Occipital lobe (tissue), 2 donors: ENCODE measurements around the gene ITSN1. TPM values are rescaled to one million over a fixed set of nuclear protein-coding genes. Genes with fewer than 3 reads are reported as not detected.
"Not testable (repeated sequence)": the region's sequence is repeated elsewhere in the genome, so short reads cannot be mapped to it uniquely, and the experiment has no call there.

Experiments
- DNase-seq: peaks from one replicate; lab custom pipeline; 2025; lab: John Stamatoyannopoulos, UW
- total RNA-seq: library from RNA; depleted of rRNA; stranded (reverse); fragments of >200 nt; gene quantifications from one replicate; pipeline ENCODE4 v1.2.3, GENCODE V29; 2014

The ITSN1 gene
- total RNA-seq, 1 donor from 2014 or later: 77.8 TPM

DNA sequence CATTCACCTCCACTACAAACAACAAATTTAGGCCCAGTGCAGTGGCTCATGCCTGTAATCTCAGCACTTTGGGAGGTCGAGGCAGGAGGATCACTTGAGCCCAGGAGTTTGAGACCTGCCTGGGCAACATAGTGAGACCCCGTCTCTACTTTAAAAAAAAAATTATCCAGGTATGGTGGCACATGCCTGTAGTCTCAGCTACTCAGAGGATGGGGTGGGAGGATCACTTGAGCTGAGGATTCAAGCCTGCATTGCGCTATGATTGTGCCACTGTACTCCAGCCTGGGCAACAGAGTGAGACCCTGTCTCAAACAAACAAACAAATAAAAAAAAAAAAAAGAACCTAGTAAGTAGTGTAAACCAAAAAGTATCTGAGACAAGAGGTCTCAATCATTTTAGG, 86.8 kb downstream of the ITSN1 start:
- not testable (repeated sequence) for DNase-seq

DNA sequence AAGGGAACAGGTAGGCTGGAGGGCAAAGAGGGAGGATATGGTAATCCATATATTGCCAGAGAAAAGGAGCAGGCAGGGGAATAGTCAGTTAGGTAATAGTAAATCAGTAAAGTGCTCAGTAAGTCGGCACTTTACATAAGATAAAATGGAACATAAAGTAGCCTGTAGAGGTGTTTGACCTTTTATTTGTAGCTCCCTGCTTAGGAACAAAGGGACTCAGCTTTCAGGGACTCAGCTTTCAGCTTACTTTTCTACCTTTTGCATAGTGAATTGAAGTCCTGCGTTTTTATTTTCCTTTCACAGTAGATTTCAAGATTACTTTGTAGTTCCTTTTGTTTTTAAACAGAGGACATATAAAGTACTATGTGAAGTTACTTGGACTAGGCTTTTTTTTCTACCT, 87.3 kb downstream of the ITSN1 start:
- DNase-seq: no peak

GRCh38 chr21:33731447-33731846, 89.1 kb downstream of the ITSN1 start:
- no peak for DNase-seq

DNA sequence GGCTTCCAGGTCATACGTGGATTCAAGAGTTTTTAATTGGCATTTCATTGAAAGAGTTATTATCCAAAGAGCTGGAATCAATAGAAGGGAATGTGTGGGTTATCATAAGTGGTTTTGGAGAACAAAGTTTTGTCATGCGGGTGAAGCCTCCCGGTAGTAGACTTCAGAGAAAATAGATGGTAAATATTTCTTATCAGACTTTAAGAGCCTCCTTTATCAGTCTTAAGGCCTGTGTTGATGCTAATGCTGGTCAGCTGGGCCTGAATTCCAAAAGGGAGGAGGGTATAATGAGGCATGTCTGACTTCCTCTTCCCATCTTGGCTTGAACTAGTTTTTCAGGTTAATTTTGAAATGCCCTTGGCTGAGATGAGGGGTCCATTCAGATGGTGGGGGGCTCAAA, 89.7 kb downstream of the ITSN1 start:
- DNase-seq: no peak

- no peak for DNase-seq
These were observed 91.3 kb downstream of the ITSN1 start for GRCh38 chr21:33733601-33734000.

DNA sequence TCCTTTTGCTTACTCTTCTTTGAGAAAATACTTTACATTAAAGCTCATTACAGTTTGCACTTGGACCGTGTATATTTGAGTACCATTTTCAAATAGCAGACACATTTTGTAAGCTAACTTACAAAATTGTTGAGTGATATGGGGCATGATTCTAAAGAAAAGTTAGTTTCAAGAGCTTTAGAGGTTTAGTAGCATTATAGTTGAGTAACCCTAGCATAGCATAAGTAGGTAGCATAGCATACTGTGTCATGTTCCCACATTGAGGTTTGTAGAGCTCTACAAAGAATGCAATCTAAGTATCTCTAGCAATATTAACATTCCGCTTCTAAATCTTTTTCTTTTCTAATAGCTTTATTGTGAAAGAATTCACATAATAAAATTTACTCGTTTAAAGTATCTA, 92.0 kb downstream of the ITSN1 start:
- DNase-seq: no peak

GRCh38 chr21:33734818-33735217, 92.5 kb downstream of the ITSN1 start:
- DNase-seq: no peak

DNA sequence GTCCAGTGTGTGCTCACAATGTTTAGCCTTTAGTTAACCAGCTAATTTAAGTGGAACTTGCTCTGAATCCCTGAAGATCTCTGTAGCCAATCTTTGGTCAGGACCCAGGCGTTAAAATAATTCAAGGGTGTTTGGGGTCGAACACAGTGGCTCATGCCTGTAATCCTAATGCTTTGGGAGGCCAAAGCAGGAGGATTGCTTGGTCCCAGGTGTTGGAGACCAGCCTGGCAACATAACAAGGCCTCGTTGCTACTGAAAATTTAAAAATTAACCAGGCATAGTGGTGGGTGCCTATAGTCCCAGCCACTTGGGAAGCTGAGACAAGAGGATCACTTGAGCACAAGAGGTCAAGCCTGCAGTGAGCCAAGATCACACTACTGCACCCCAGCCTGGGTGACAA, 94.3 kb downstream of the ITSN1 start:
- DNase-seq: no peak

- DNase-seq: no peak
These were observed 97.4 kb downstream of the ITSN1 start for GRCh38 chr21:33739701-33740100.

- no peak for DNase-seq
These were observed 105.1 kb downstream of the ITSN1 start for GRCh38 chr21:33747420-33747819.

- DNase-seq: no peak
These were observed 106.6 kb downstream of the ITSN1 start for GRCh38 chr21:33748903-33749302.

GRCh38 chr21:33750017-33750416, 107.7 kb downstream of the ITSN1 start:
- DNase-seq: no peak

GRCh38 chr21:33751120-33751519, 108.8 kb downstream of the ITSN1 start:
- no peak for DNase-seq

DNA sequence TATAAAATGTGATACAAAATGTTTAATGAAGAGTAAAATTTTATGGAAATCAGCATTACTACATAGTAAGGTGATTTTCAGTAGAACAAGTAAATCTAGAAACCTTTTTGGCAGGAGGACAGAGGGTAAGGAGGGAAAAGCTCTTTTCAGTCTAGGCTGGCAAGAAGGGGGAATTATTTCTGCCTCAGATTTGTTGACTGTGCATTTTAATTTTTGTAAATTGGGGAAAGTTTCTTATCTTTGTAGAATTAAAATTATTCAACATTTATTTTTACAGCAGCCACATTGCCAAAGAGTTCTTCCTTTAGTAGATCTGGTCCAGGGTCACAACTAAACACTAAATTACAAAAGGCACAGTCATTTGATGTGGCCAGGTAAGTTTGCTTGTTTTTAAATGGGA, 109.2 kb downstream of the ITSN1 start:
- no peak for DNase-seq

GRCh38 chr21:33752260-33752659, 110.0 kb downstream of the ITSN1 start:
- no peak for DNase-seq

DNA sequence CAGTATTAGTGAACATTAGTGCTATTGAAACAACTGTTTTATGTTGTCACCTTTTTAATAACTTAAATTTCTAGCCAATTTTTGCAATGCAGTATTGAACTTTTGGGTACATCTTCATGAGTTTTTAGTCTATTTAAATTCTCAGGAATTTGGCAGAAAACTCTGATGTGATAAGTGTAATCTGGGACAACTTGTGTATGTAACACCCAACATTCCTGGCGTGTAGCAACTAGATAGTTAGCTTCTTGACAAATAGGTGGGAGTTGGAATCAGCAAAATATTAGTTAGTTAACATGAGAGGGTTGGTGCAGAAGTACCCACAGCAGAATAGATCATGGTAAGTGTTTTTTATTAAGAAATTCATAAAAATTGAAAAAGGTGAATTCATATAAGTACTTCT, 111.6 kb downstream of the ITSN1 start:
- no peak for DNase-seq

DNA sequence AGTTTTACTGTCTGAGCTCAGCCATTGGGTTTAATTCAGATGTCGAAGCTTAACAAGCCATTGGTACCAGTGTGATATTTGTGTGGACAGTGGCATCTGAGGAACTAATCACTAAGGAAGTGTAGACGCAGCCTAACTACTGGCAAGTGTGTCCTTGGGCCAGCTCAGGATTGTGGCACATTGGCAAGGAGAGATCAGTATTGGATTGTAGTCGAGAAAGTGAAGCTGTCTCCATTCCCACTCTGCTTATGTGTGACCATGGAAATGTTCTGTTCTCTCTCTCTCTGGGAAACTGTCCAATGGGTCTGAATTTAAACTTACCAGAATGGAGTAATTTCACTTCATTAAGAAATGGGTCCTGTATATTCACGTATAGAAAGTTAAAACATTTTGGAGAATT, 112.2 kb downstream of the ITSN1 start:
- DNase-seq: no peak

- DNase-seq: no peak
These were observed 113.1 kb downstream of the ITSN1 start for GRCh38 chr21:33755354-33755753.

DNA sequence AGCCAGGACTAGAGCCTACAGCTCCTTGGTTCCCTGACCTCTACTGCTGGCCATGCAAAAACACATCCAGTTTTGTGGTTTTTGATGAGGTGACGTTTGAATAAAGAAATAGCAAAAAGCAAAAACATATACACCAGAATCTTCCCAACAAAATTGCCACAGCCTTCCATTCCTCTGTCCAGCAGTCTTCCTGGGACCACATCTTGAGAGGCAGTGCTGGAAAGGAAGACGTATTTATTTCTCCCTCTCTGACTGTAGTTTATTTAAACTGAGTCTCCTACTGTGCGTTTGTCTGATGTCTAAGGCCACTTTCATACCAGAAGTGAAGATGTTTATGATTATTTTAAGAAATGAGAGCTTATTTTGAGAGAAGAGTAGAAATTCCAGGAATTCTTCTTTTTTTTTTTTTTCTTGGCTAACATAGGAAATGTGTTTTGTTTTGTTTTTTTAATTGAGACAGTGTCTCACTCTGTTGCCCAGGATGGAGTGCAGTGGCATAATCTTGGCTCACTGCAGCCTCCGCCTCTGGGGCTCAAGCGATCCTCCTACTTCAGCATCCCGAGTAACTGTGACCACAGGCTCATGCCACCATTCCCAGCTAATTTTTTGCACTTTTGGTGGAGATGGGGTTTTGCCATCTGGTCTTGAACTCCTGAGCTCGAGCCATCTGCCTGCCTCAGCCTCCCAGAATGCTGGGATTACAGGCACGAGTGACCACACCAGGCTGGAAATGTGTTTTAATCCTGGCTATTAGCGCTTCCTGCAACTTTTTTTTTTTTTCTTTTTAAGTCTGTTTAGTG, 118.5 kb downstream of the ITSN1 start:
- no peak for DNase-seq

DNA sequence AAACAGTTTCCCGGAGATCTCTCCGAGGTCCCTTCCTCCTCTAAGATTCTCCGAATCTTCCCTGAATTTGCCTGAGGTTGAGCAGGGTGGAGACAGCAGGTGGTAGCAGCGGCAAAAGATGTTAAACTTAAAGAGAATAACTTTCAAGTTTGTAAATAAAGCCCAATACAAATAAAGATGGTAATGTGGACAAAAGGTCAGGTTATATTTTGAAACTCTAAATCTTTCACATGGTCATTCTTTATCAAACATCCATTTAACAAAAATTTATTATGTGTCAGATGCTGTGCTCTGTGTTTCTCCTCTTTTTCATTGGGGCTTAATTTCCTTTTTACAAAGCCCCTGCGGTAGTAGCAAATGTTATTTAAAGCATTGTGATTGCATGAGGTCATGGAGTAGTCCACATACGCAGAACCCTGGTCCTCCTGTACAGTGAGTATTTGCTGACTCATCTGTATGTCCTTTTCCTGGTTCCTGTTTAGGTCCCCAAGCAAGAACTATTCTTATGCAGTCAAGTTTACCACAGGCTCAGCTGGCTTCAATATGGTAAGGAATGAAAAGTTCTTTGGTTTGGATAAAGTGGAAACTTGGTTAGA, 119.2 kb downstream of the ITSN1 start:
- no peak for DNase-seq

DNA sequence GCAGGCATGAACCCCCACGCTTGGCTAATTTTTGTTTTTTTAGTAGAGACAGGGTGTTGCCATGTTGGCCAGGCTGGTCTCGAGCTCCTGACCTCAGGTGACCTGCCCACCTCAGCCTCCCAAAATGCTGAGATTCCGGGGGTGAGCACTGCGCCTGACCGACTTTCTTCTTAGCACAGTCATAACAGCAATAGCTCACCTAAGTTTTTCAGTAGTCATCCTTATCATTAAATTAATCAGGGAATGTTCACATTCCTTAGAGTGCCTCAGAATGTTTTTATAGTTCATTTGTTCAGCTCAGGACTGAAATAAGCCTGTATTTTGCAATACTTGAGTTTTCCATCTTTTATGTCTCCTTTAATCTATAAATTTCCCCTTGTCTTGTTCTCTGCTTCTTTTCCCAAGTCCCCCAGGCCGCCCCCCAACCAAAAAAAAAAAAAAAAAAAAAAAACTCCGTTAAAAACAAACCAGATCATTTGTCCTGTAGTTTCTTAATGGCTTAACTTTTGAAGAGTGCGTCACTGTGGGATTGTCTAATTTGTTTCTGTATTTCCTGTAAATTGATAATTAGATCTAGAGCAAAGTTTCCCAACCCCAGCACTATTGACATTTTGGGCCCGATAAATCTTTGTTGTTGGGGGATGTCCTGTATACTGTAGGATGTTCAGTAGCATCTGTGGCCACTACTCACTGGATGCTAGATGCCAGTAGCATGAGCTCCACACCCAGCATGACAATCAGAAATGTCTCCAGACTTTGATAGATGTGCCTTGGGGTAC, 120.7 kb downstream of the ITSN1 start:
- DNase-seq: no peak

DNA sequence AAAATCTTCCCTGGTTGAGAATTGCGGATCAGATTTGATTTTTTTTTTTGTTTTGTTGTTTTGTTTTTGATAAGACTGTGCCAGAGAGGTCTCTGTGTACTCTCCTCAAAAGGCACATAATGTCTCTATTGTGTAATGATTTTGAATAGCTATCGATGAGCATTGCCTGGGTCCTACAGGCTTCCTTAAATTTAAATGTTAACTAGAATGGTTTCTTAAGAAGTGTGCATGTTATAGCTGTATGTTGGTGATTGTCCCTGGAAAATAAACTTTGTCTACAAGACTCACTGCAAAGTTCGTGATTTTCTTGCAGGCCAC, 121.2 kb downstream of the ITSN1 start:
- DNase-seq: no peak

- DNase-seq: no peak
These were observed 124.9 kb downstream of the ITSN1 start for GRCh38 chr21:33767236-33767635.
